ENCODE results near the gene MACROD2.

DNA sequence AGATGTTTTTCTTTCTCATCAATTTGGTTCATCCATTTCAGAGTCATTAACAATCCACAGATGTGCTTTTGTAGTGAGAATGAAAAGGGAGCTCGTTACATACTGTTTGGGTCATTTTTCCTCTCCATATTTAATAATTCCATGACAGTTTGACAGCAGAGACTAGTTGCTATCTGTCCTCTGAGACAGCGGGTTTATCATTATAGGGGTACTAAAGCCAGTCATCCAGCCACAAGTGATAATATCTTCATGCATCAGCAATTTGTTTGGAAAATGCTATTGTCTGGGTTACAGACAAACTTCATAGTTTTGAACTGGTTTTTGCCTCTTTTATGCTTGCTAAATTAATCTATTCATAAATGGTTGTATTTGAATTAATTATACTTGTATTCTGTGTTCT, 692.7 kb downstream of the MACROD2 start:
- TF ChIP-seq, protein P1, sequence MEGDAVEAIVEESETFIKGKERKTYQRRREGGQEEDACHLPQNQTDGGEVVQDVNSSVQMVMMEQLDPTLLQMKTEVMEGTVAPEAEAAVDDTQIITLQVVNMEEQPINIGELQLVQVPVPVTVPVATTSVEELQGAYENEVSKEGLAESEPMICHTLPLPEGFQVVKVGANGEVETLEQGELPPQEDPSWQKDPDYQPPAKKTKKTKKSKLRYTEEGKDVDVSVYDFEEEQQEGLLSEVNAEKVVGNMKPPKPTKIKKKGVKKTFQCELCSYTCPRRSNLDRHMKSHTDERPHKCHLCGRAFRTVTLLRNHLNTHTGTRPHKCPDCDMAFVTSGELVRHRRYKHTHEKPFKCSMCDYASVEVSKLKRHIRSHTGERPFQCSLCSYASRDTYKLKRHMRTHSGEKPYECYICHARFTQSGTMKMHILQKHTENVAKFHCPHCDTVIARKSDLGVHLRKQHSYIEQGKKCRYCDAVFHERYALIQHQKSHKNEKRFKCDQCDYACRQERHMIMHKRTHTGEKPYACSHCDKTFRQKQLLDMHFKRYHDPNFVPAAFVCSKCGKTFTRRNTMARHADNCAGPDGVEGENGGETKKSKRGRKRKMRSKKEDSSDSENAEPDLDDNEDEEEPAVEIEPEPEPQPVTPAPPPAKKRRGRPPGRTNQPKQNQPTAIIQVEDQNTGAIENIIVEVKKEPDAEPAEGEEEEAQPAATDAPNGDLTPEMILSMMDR (IDR thresholded peaks at IDR 0.05): no peak
- no peak for TF ChIP-seq ZFX (IDR thresholded peaks at IDR 0.05; ENCODE audit: borderline replicate concordance)
